GM10266 (cell line): Measurements from ENCODE around the gene CES3.

Experiments
- DNase-seq: peaks from one replicate; pipeline ENCODE4 v3.0.0; 2012; ENCODE audit errors: extremely low spot score
- TF ChIP-seq, protein P1 (sequence below): IDR thresholded peaks from 2 replicates; pipeline ENCODE4 v1.5.1; 2012; ENCODE audit warnings: mild to moderate bottlenecking, low read depth; ENCODE audit not compliant: control insufficient read depth, insufficient read depth; ENCODE audit errors: missing control alignments

The CES3 gene

DNA sequence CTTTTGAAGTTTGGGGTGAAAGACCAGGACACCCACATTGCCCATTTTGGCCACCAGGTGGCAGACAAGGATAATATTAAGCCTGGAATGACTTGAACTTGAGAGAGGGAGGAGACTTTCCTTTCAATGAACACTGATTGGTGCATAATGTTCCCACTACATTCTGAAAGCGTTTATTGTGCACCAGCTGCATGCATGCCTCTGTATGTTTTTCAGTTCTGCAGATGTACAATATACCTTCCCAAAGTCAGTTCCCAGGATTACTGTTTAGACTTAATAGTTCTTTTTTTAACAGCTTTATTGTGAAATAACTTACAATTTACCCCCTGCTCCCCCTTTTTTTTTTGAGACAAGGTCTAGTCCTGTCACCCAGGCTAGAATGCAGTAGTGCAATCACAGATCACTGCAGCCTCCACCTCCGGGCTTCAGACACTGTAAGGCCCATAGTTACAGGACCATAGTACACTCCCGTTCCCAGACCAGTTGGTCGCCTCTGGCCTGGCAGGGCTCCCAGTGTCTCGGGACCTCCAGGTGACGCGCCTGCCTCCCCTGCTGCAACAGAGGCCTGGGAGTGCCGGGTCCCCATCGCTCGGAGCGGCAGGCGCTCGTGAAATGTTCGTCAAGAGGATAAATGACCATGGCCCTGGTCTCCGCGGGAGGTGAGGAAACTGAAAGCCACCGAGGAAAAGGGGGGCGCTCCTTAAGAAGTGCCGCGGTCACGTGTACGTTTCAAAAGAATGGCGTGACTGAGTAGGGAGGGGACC lies 13.6 kb upstream of the CES3 start:
- peak; percentile 87 for DNase-seq
- TF ChIP-seq, protein P1, sequence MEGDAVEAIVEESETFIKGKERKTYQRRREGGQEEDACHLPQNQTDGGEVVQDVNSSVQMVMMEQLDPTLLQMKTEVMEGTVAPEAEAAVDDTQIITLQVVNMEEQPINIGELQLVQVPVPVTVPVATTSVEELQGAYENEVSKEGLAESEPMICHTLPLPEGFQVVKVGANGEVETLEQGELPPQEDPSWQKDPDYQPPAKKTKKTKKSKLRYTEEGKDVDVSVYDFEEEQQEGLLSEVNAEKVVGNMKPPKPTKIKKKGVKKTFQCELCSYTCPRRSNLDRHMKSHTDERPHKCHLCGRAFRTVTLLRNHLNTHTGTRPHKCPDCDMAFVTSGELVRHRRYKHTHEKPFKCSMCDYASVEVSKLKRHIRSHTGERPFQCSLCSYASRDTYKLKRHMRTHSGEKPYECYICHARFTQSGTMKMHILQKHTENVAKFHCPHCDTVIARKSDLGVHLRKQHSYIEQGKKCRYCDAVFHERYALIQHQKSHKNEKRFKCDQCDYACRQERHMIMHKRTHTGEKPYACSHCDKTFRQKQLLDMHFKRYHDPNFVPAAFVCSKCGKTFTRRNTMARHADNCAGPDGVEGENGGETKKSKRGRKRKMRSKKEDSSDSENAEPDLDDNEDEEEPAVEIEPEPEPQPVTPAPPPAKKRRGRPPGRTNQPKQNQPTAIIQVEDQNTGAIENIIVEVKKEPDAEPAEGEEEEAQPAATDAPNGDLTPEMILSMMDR: peak; percentile 95

DNA sequence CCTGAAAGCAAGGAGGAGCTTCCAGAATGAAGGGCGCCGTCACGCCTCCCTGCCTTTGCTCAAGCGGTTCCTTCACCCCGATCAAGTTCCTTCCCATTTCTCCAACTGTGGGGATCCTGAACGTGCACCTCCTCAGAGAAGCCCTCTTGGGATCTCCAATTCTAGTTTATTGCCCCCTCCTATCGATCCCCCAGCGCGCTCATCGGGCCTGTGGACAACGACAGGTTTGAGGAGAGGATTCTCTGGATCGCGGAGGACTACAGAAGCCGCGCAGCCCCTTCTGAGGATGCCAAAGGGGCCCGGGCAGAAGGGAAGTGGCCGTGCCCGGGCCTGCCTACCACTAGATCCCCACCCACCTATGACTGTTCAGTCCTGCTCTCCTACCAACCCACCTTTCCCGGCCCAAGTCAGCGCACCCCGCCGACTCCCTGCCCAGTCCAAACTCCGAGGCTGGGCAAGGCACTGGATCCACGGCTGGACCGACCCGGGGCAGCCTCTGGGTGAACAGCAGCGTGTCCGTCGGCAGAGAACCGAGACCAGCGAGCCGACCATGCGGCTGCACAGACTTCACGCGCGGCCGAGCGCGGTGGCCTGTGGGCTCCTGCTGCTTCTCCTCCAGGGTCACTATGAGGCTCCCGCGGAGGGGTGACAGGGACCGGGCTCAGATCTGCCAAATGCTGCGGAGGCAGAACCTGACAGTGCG lies 12.8 kb upstream of the CES3 start:
- no peak for DNase-seq
- TF ChIP-seq, protein P1: no peak

DNA sequence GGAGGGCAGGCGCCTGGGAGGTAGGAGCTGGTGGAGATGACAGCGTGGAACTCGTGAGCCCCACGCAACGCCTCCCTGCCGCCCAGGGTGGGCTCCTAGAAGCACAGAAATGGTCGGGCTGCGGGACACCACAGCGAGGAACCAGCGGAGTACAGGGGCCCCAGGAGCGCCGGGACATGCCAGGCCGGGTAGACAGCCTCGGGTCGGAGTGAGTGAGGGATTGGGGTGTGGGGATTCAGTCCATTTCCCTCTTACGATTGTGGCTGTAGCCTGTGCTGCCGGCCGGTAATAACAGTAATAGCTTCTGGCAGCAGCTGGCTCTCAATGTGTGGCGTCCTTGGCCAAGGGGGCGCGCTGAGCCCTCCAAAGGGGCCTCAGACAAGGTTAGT lies 12.2 kb upstream of the CES3 start:
- TF ChIP-seq, protein P1: no peak

DNA sequence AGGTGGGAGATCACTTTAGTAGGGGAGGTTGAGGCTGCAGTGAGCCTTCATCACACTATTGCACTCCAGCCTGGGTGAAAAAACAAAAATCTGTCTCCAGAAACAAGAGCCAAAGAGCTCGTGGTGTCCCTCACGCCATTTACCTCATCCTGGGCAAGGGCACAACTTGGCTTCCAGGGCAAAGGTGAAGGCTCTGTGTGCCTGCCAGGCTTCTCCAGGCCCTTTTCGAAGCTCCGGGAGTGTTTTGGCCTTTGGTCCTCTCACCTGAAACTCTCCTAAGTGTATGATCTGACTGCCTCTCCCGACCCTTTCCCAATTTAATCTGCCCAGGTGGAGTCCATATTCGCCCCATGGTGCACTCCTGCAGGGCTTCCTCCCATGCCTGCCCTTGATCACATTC lies 11.6 kb upstream of the CES3 start:
- no peak for DNase-seq
- TF ChIP-seq, protein P1: no peak

More for the DNA sequence above, 12.2 kb upstream of the CES3 start:
- no peak for DNase-seq

DNA sequence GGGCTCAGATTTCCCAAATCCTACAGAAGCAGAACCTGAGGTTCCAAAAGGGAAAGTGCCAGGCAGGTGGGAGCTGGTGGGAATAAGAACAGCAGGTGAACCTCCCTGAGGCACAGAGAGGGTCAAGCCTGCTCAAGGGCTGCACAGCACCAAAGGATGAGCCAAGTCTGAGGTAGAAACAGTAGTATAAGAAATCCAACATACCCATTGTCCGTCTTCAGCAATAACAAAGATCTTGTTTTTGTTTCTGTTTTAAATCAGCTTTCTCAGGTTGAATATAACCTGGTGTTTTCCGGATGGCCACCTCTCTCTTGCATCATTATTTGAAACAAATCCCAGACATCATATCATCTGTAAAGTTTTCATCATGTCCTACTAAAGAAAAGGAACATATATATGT lies 10.6 kb upstream of the CES3 start:
- TF ChIP-seq, protein P1: no peak
- DNase-seq: peak; percentile 45

GRCh38 chr16:66950971-66951790 lies 9.9 kb upstream of the CES3 start:
- DNase-seq: no peak
- TF ChIP-seq, protein P1: no peak
